Osteoblast (primary cell): ENCODE measurements around the gene ZNF592. TPM values are rescaled to one million over a fixed set of nuclear protein-coding genes. Genes with fewer than 3 reads are reported as not detected.

Source experiments
- DNase-seq: peaks from one replicate; pipeline ENCODE4 v3.0.0; 2011; ENCODE audit warnings: low spot score, mixed read lengths; ENCODE audit not compliant: insufficient read length; ENCODE audit errors: missing footprints
- H2AFZ ChIP-seq: 2 replicates; pipeline ENCODE4 v1.6.0; 2011; ENCODE audit warnings: mild to moderate bottlenecking, low read length
- H3K27ac ChIP-seq: 2 replicates; pipeline ENCODE4 v1.5.1; 2011; ENCODE audit warnings: mild to moderate bottlenecking, low read depth, low read length, moderate library complexity
- H3K27me3 ChIP-seq: 2 replicates; pipeline ENCODE4 v1.6.0; 2012; ENCODE audit warnings: mild to moderate bottlenecking, control low read depth, inconsistent platforms, low read length, moderate library complexity; ENCODE audit not compliant: insufficient read depth
- H3K36me3 ChIP-seq: 2 replicates; pipeline ENCODE4 v1.5.1; 2011; ENCODE audit warnings: mild to moderate bottlenecking, low read length, control low read depth, moderate library complexity; ENCODE audit not compliant: insufficient read depth
- H3K4me1 ChIP-seq: 2 replicates; pipeline ENCODE4 v1.5.1; 2011; ENCODE audit warnings: mild to moderate bottlenecking, low read length, control low read depth, moderate library complexity; ENCODE audit not compliant: insufficient read depth
- H3K4me2 ChIP-seq: 2 replicates; pipeline ENCODE4 v1.6.0; 2011; ENCODE audit warnings: mild to moderate bottlenecking, low read length; ENCODE audit not compliant: insufficient read depth
- H3K4me3 ChIP-seq: fragments of 200-600 bp; sonication (generic); 3 replicates; pipeline ENCODE4 v1.5.1; 2012; ENCODE audit warnings: mild to moderate bottlenecking, low read length, inconsistent platforms; ENCODE audit not compliant: insufficient read depth
- H3K79me2 ChIP-seq: 2 replicates; pipeline ENCODE4 v1.6.0; 2012; ENCODE audit warnings: mild to moderate bottlenecking, low read length, control low read depth, inconsistent platforms; ENCODE audit not compliant: insufficient read depth
- H3K9me3 ChIP-seq: 2 replicates; pipeline ENCODE4 v1.5.1; 2011; ENCODE audit warnings: low read depth, low read length, control low read depth
- H4K20me1 ChIP-seq: 2 replicates; pipeline ENCODE4 v1.6.0; 2012; ENCODE audit warnings: mild to moderate bottlenecking, low read length, control low read depth; ENCODE audit not compliant: insufficient read depth
- CTCF ChIP-seq: IDR thresholded peaks from 2 replicates; pipeline ENCODE4 v1.5.1; 2011; ENCODE audit warnings: mild to moderate bottlenecking, low read depth, low read length, moderate library complexity; ENCODE audit errors: extremely low read depth
- total RNA-seq: library from RNA; depleted of rRNA; stranded (reverse); fragments of >200 nt; gene quantifications from 2 replicates; pipeline ENCODE4 v1.2.3, GENCODE V29; 2012

Gene ZNF592
- total RNA-seq, 1 donor = 11.2 TPM

- Histone ChIP-seq H3K27me3 (no peaks in the 10 kb centered on the region), H4K20me1 (peaks cover 15% of the 10 kb centered on the region), H3K79me2 (peaks cover 54% of the 10 kb centered on the region), H3K4me3 (peak overlapping the region; percentile 98), H3K4me2 (peak overlapping the region; percentile 96), H2AFZ (peak overlapping the region; percentile 98), H3K4me1 (peaks cover 11% of the 10 kb centered on the region), H3K27ac (peak overlapping the region; percentile 83), H3K36me3 (peaks cover 11% of the 10 kb centered on the region), H3K9me3 (no peaks in the 10 kb centered on the region)
- no peak for TF ChIP-seq CTCF
- DNase-seq = peak; percentile 43
These were observed 32.9 kb upstream of the ZNF592 start for GRCh38 chr15:84715441-84716035.

GRCh38 chr15:84716036-84716732 is 32.2 kb upstream of the ZNF592 start, which contains the start of gene SEC11A:
Gene SEC11A (minus strand): TSS chr15:84716139. CDS start chr15:84716075, 64 bp downstream.
- peak within 1 kb of the TSS; percentile 83 for H3K27ac ChIP-seq
- DNase-seq = peak; percentile 97
- peak within 1 kb of the TSS; percentile 98 for H3K4me3 ChIP-seq
- H2AFZ ChIP-seq = peak within 1 kb of the TSS; percentile 98
- no peaks in the 10 kb centered on the region for H3K9me3 ChIP-seq
- peaks cover 5% of the 10 kb centered on the region for H3K36me3 ChIP-seq
- H4K20me1 ChIP-seq = peaks cover 15% of the 10 kb centered on the region
- peaks cover 48% of the 10 kb centered on the region for H3K79me2 ChIP-seq
- peaks cover 11% of the 10 kb centered on the region for H3K4me1 ChIP-seq
- no peak for TF ChIP-seq CTCF
- peak within 1 kb of the TSS; percentile 96 for H3K4me2 ChIP-seq
- no peaks in the 10 kb centered on the region for H3K27me3 ChIP-seq

DNA sequence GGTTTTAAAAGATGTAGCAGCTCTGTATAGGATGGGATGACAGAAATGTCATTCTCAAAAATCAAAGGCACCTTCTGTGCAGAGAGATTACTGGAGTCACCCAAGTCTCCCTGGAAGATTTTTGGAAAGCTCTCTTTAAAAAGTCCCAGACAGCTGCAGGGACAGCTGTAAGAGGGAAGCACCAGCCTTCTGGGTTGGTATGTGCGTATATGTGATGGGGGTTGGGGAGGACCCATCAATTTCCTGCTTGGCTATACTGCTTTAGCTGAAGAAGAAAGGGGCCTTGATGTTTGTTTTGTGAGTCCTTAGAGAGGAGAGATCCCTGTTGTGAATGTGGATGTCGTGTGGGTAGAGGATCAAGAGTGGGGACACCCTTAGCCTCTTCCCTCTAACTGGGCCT is 27.0 kb upstream of the ZNF592 start:
- no peaks in the 10 kb centered on the region for H3K9me3 ChIP-seq
- peaks cover 11% of the 10 kb centered on the region for H3K4me1 ChIP-seq
- no peak overlapping the region for H3K4me3 ChIP-seq
- no peak overlapping the region for H3K27ac ChIP-seq
- no peaks in the 10 kb centered on the region for H3K36me3 ChIP-seq
- H4K20me1 ChIP-seq = no peaks in the 10 kb centered on the region
- H3K79me2 ChIP-seq = peaks cover 4% of the 10 kb centered on the region
- no peak for DNase-seq
- H3K4me2 ChIP-seq = no peak overlapping the region
- TF ChIP-seq CTCF = no peak
- H3K27me3 ChIP-seq = no peaks in the 10 kb centered on the region
- no peak overlapping the region for H2AFZ ChIP-seq

- Histone ChIP-seq H3K36me3 (no peaks in the 10 kb centered on the region), H3K27ac (no peak overlapping the region), H3K27me3 (no peaks in the 10 kb centered on the region)
These were observed 25.8 kb upstream of the ZNF592 start for GRCh38 chr15:84722628-84723027.

More at GRCh38 chr15:84722628-84723027, 25.8 kb upstream of the ZNF592 start:
- Histone ChIP-seq H3K4me3 (no peak overlapping the region), H3K9me3 (no peaks in the 10 kb centered on the region), H2AFZ (no peak overlapping the region), H4K20me1 (no peaks in the 10 kb centered on the region), H3K4me1 (peaks cover 8% of the 10 kb centered on the region), H3K4me2 (no peak overlapping the region), H3K79me2 (no peaks in the 10 kb centered on the region)
- no peak for DNase-seq
- TF ChIP-seq CTCF = no peak
